Measurements from ENCODE around the gene TMED4. TPM values are rescaled to one million over a fixed set of nuclear protein-coding genes. Genes with fewer than 3 reads are reported as not detected.

The TMED4 gene
- total and polyA plus RNA-seq, 7 donors, result 29.8 to 64.4 (median 43.6) TPM

GRCh38 chr7:44617225-44617890 is 35.3 kb upstream of the TMED4 start:
- intact Hi-C loops (cut with DNase I), result no loop called here
- H3K4me3 ChIP-seq, result no peak overlapping the region
- no peaks in the 10 kb centered on the region for H3K9me3 ChIP-seq
- DNase-seq, result no peak
- WGBS, 3 donors, result 36 to 53% (median 42%) methylated on average over 2 of the region's 2 CpGs
- peak overlapping the region; percentile 75 for H3K27ac ChIP-seq
- ATAC-seq, result peak in 2 of 4 donors; percentile 30 to 35
- H3K27me3 ChIP-seq (ENCODE audit: insufficient read depth in 3 of 3, low read length in 2 of 3), result no peaks in the 10 kb centered on the region
- no peak for TF ChIP-seq CTCF (IDR thresholded peaks at IDR 0.05)
- H3K4me1 ChIP-seq, result peaks cover 69% of the 10 kb centered on the region
- H3K36me3 ChIP-seq (ENCODE audit: insufficient read depth in 1 of 2, low read depth in 1 of 2), result peaks cover 0 to 4% of the 10 kb centered on the region in 2 donors

DNA sequence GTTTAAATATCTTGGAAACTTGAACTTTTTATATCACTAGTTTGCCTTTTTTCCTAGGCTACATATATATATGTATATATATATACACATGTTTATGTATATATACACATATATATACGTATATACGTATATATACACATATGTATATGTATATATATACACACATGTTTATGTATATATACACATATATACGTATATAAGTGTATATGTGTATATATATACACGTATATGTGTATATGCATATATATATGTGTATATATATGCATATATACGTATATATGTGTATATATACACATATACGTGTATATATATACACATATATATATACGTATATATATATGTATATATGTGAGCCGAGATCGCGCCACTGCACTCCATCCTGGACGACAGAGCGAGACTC is 34.5 kb upstream of the TMED4 start:
- no peak for TF ChIP-seq CTCF (IDR thresholded peaks at IDR 0.05)
- DNase-seq (no peak), ATAC-seq (no peak)
- no peak overlapping the region for H3K4me3 ChIP-seq
- H3K4me1 ChIP-seq, result peaks cover 65% of the 10 kb centered on the region
- H3K9me3 ChIP-seq, result no peaks in the 10 kb centered on the region
- intact Hi-C loops (cut with DNase I), result no loop called here
- 89 to 94% (median 90%) methylated on average over 12 of the region's 12 CpGs for WGBS, 3 donors
- no peaks in the 10 kb centered on the region for H3K27me3 ChIP-seq (ENCODE audit: insufficient read depth in 3 of 3, low read length in 2 of 3)
- peak overlapping the region; percentile 56 for H3K27ac ChIP-seq
- peaks cover 0 to 4% of the 10 kb centered on the region in 2 donors for H3K36me3 ChIP-seq (ENCODE audit: insufficient read depth in 1 of 2, low read depth in 1 of 2)

DNA sequence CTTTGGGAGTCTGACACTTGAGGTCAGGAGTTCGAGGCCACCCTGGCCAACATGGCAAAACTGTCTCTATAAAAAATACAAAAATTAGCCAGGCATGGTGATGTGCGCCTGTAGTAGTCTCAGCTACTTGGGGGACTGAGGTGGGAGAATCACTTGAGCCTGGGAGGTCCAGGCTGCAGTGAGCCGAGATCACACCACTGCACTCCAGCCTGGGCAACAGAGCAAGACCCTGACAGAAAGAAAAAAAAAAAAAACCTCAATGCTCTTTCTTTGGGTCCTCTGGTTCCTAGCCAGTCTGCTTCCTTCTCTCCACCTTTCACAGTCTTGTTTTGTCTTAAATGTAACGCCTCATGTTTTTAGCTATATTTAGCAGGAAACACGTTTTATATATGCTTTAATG is 33.8 kb upstream of the TMED4 start:
- Histone ChIP-seq H3K27ac (peak overlapping the region; percentile 56), H3K9me3 (no peaks in the 10 kb centered on the region), H3K4me1 (peaks cover 60% of the 10 kb centered on the region), H3K27me3 (ENCODE audit: insufficient read depth in 3 of 3, low read length in 2 of 3) (no peaks in the 10 kb centered on the region), H3K36me3 (ENCODE audit: insufficient read depth in 1 of 2, low read depth in 1 of 2) (peaks cover 0 to 4% of the 10 kb centered on the region in 2 donors), H3K4me3 (no peak overlapping the region)
- intact Hi-C loops (cut with DNase I), result no loop called here
- no peak for ATAC-seq
- TF ChIP-seq CTCF (IDR thresholded peaks at IDR 0.05), result no peak
- DNase-seq, result no peak
- 77 to 82% (median 82%) methylated on average over 5 of the region's 5 CpGs for WGBS, 3 donors

GRCh38 chr7:44615149-44615611 is 33.1 kb upstream of the TMED4 start:
- WGBS, 3 donors, result 77 to 81% (median 79%) methylated on average over 2 of the region's 2 CpGs
- Histone ChIP-seq H3K4me3 (no peak overlapping the region), H3K36me3 (ENCODE audit: insufficient read depth in 1 of 2, low read depth in 1 of 2) (peaks cover 0 to 4% of the 10 kb centered on the region in 2 donors), H3K4me1 (peaks cover 55% of the 10 kb centered on the region), H3K27me3 (ENCODE audit: insufficient read depth in 3 of 3, low read length in 2 of 3) (no peaks in the 10 kb centered on the region), H3K9me3 (no peaks in the 10 kb centered on the region), H3K27ac (peak overlapping the region; percentile 56)
- ATAC-seq (peak; percentile 39 to 57 (median 50)), DNase-seq (peak; percentile 46 to 64)
- intact Hi-C loops (cut with DNase I), result no loop called here
- TF ChIP-seq CTCF (IDR thresholded peaks at IDR 0.05), result no peak

Measured in psoas muscle (tissue), 8 donors.